Measurements from ENCODE around the gene SSU72.

GRCh38 chr1:1599935-1600860 lies 25.5 kb upstream of the SSU72 start, which contains the start of gene FNDC10:
- TF ChIP-seq, protein P1, sequence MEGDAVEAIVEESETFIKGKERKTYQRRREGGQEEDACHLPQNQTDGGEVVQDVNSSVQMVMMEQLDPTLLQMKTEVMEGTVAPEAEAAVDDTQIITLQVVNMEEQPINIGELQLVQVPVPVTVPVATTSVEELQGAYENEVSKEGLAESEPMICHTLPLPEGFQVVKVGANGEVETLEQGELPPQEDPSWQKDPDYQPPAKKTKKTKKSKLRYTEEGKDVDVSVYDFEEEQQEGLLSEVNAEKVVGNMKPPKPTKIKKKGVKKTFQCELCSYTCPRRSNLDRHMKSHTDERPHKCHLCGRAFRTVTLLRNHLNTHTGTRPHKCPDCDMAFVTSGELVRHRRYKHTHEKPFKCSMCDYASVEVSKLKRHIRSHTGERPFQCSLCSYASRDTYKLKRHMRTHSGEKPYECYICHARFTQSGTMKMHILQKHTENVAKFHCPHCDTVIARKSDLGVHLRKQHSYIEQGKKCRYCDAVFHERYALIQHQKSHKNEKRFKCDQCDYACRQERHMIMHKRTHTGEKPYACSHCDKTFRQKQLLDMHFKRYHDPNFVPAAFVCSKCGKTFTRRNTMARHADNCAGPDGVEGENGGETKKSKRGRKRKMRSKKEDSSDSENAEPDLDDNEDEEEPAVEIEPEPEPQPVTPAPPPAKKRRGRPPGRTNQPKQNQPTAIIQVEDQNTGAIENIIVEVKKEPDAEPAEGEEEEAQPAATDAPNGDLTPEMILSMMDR (IDR thresholded peaks at IDR 0.05; ENCODE audit: insufficient read depth, low read length): no peak
- TF ChIP-seq POLR2AphosphoS5 (IDR thresholded peaks at IDR 0.05; ENCODE audit: low read depth): no peak
- TF ChIP-seq SPI1 (IDR thresholded peaks at IDR 0.05; ENCODE audit: borderline replicate concordance, low read depth): no peak
